Cerebellar cortex (tissue), 1 donor: ENCODE measurements around the gene CCDC50.

Experiments
- DNase-seq: peaks from one replicate; pipeline ENCODE4 v3.0.0-alpha.2; 2015; ENCODE audit warnings: low spot score

CCDC50 gene

DNA sequence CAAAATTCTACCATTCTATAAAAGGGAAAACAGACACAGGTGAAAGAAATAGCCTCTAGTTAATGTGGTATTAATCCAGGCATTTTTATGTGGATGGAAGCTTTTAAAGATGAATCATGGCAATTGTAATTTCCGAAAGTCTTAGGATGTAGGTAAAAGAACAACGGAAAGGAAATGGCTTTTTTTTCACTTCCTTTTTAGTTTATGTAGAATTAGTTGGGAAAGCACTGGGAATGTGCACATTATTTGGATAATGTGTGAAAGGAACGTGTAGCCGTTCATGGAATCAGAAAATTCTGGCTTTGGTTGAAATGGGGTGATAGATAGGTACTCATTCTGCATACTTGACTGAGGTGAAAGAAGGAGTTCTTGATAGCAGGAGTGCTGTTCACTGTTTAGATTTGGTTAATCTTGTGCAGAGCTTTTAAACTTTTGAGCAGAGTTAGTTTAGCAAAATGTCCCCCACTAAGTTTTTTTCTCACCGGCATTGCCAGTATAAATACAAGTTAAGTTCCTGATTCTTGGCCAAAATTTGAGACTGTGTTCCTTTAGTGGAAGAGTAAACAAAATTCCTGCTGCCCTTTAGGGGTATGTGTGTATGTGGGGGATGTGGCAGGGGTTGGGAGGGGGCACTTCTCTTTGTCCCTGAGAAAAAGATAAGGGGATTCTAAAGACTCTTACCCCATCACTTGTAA is 21.3 kb downstream of the CCDC50 start:
- no peak for DNase-seq

DNA sequence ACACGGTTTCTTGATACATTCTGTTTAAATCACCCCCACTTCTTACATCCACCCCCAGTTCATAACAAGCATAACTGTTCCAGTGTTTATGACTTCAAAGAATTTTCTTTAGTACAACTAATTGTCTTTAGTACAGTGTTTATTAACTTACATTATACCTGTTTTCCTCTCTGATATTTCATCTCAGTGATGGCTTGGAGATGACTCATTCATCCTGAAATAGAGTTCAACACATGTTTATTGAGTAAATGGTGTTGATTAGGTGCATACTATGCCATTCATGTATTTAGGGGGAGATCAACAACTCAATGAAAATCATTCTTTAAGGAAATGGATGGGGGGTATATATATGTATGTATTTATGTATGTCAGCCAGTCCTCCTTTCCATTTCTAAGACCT is 22.8 kb downstream of the CCDC50 start:
- no peak for DNase-seq

- no peak for DNase-seq
Measured at GRCh38 chr3:191353022-191353777, 24.0 kb downstream of the CCDC50 start.

- no peak for DNase-seq
Measured at GRCh38 chr3:191355406-191355805, 26.2 kb downstream of the CCDC50 start.

DNA sequence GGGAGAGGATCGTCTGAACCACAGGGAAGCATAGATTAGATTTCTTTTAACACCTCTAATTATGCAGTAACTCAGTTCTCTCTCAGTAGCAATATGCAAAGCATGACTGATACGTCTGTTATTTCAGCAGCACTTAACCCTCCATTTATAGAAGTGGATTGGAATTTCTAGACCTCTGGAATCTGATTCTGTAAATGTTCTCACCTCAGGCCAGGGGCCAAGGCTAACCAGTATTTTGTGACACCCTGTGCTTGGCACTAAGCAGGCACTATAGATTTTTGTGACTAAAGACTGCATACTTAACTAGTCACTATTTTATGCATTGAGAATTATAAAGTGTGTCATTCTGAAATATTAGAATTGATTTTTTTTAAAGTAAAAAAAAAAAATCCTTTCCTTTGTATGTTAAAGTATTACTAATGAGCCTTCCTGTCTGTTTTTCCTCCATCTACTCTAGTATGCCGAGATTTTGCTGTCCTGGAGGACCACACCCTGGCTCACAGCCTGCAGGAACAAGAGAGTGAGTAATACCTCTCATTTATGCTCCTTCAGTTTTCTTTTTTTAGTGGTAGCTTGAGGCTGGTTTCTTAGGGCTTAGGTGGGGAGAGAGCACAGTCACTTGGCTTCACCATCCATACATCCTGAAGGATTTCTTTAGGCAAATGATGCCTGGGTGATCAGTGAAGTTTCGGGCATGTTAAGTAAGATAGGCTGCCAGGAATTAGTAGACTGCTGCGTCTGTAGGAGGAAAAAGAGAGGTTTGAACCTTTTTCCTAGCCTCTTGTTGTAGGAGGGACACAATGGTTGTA is 27.6 kb downstream of the CCDC50 start:
- no peak for DNase-seq

DNA sequence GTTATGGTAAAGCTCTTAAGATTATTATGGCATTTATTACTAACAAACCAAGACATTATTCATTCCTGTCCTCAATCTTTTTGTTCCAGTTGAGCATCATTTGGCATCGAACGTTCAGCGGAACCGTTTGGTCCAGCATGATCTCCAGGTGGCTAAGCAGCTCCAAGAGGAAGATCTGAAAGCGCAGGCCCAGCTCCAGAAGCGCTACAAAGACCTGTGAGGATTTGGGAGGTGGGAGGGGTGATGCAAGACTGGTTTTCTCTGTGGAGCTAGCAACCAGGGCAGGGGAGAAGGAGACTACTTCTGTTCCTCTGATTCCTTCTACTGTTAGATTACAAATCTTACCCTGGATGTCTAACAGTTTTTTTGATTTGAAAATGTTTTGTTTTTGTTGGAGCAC is 28.7 kb downstream of the CCDC50 start:
- DNase-seq: no peak

GRCh38 chr3:191358929-191359328 is 29.7 kb downstream of the CCDC50 start:
- DNase-seq: no peak

- no peak for DNase-seq
Measured at GRCh38 chr3:191360620-191361019, 31.4 kb downstream of the CCDC50 start.

DNA sequence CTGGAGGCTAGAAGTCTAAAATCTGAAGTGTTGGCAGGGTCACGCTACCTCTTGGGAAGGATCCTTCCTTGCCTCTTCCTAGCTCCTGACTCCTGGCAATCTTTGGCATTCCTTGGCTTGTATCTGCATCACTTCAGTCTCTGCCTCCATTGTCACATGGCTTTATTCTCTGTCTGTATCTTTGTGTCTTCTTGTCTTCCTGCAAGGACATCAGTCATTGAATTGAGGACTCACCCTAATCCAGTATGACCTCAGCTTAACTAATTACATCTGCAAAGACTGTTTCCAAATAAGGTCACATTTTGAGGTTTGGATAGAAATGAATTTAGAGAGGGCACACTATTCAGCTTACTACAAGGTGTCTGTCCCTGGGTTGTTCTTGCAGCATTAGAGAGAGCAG is 32.3 kb downstream of the CCDC50 start:
- no peak for DNase-seq

DNA sequence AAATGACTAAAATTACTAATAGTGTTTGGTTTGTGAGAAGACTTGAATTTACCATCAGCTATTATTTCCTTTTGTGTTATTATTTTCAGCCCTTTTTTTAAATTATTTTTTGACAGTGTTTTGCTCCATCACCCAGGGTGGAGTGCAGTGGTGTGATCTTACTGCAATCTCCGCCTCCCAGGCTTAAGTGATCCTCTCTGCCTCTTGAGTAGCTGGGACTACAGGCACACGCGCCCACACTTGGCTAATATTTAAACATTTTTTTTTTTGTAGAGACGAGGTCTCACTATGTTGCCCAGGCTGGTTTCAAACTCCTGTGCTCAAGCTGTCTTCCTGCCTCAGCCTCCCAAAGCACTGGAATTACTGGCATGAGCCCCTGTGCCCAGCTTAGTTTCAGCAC is 32.8 kb downstream of the CCDC50 start:
- DNase-seq: no peak

GRCh38 chr3:191362524-191363090 is 33.4 kb downstream of the CCDC50 start:
- no peak for DNase-seq

DNA sequence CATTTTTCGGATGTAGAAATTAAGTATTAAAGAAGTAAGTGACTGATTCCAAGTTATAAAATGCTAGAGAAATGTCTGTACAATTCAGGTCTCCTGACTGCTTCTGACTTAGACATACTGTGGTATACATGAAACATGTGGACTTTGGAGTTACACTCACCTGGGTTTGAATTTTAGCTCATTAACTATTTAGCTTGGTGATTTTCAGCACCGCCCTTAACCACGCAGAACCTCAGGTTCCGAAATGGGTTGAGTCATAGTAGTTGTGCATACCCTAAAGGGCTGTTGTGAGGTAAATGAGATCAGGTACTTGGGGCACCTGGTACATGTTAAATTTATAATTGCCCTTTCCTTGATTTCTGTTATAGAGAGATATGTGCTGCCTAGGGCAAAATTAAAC is 34.0 kb downstream of the CCDC50 start:
- DNase-seq: no peak

- DNase-seq: no peak
Measured at GRCh38 chr3:191366675-191367074, 37.5 kb downstream of the CCDC50 start.

DNA sequence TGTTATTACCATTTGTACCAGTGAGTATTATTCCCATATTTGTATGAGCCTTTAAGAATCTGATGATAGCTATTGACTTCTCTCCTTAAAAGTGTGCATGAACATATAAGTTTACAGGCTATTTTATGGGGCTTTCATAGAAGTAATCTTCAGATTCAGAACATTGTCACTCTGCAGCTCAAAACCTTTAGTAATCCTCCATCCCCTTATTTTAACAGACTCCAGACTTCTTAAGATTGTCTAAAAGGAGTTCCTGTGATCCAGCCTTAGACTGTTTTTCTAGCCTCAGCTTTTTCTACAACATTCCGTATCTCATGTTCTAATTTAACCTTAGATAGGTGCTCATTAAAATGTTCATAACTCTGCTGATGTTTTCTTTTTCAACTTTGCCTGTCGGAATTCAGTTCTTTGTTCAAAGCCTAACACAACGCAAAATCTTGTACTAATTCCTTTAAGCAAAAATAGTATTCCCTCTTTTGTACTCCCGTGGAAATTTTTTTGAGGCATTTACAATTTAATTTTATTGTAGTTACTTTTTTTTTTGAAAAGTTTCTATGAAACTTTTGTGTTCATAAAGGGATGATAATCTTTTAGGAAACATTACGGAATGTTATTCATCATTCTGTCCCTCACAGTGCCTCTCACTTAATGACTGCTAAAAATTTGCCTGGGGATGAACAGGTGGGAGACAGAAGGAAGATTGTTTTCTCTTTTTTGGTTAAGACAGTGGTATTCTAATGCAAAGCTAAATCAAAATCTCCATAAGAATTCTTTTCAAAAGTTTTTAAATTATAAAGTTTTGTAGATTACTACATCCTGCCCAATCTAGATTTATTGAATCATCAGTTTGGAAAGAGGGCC is 39.8 kb downstream of the CCDC50 start:
- DNase-seq: no peak

DNA sequence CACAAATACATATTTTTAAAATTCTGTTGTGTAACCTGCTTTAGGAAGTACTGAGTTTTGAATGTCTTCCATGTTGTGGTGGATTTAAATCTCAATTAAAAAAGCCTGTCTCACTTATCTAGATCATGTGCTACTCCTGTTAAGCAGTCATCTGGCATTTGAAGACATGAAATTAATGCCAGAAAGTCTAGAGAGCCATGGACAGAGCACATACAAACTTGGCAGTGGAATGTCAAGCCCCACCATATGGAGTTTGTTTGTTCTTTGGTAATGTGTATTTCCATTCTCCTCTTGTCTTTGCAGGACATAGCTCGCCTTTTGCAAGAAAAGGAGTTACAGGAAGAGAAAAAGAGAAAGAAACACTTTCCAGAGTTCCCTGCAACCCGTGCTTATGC is 40.4 kb downstream of the CCDC50 start:
- peak; percentile 16 for DNase-seq

GRCh38 chr3:191372122-191372521 is 42.9 kb downstream of the CCDC50 start:
- no peak for DNase-seq

GRCh38 chr3:191373327-191373726 is 44.1 kb downstream of the CCDC50 start:
- DNase-seq: no peak

DNA sequence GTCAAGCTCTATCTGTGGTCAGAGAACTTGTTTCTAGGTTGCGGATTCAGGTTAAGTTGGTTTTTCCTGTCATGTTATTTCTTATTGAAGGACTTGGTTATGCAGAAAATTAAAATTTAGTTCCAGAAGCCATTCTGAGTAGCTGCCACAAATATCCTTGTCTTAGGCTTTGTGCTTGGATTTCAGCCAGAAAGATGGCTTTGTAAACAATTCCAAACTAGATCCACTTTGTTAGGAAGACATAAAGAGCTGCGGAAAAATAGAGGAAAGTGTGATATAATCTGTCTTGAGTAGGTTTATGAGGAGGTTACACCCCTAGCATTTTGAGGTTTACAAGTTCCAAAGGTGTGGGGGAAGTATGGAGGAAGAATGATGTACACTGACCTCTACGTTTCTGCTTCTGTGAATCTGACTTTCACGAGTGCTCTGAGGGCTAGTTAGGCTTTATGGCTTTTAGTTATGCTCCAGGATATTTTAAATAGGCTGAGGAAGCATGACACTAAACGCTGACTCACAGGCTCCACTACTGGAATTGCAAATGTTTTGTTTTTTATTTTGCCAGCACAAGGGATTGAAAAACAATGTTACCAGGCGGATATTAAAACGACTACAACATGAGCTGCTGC is 47.4 kb downstream of the CCDC50 start:
- no peak for DNase-seq

DNA sequence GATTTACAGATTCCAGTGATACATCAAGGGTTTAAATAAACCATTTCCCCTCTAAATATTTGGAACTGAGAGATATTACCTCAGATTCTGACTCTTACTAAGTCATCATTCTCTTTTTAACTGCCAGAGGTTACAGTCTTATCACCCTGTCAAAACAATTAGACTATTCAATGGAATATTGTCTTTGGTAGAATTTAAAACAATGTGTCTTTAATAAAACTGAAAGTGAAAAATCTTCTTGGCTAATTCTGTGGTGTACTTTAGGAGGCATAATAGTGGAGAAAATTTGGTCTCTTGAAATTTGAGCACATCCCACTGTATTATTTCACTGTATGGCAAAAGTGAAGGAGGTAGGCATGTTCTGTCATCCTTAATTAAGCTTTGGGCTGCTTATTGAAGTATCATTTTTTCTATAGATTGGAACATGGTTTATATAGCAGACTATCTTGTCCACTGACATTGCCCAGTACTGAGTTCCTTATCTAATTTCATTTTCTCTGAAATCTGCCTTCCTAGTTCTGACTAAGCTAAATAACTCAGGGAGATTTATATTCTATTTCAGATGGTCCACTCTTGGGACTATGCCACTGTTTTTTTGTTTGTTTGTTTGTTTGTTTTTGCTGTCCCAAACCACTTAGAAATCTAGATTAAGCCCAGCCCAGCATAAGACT is 49.1 kb downstream of the CCDC50 start:
- DNase-seq: no peak

DNA sequence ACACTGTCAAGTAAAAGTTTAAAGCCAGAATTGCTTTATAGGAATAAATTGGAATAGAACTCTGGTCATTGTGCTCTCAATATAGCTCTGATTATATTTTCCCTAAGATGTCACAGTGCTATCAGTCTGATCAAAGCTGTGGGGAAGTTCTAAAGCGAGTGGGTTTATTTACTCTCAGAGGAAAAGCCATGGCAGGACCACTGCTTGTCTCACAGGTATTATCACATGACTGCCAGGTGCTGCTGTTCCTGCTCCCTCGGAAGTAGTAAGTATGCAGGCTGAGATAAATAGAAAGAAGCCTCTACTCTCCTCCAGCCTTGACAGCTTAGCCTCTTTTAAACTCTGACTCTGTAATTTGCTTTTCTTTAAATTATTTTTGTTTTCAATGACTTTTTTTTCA is 50.3 kb downstream of the CCDC50 start:
- DNase-seq: no peak

DNA sequence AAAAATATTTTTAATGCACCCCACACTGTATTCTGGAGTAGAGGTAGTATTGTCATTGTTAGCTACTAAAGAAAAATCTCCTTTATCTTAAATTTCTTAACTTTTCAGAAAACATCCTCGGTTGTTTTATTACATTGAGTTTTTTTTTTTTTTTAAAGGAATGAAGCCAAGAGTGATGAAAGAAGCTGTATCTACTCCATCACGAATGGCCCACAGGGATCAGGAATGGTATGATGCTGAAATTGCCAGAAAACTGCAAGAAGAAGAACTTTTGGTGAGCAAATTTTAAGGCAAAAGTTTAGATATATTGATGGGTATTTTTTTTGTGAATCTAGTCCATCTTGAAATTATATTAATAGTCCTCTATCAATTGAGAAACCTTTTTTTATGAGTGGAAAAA is 50.8 kb downstream of the CCDC50 start:
- no peak for DNase-seq
